BLaER1 treated with 17β-estradiol and CSF1 and Interleukin-3, amounts not matched to agents 10 nM and 100 nM (cell line): ENCODE data around the gene BCO2.

Experiments
- H3K27ac ChIP-seq, 11 experiments: shearing (Covaris generic); formaldehyde crosslinking; 2 replicates each; pipeline ENCODE4 v1.8.1; 2022
- H3K27me3 ChIP-seq, 11 experiments: shearing (Covaris generic); formaldehyde crosslinking; 2 replicates each; pipeline ENCODE4 v1.8.1; 2022
- H3K36me3 ChIP-seq, 11 experiments: shearing (Covaris generic); formaldehyde crosslinking; 2 replicates each; pipeline ENCODE4 v1.8.1; 2022
- H3K4me1 ChIP-seq, 10 experiments: shearing (Covaris generic); formaldehyde crosslinking; 2 replicates each; pipeline ENCODE4 v1.8.1; 2022
- H3K4me2 ChIP-seq, 11 experiments: shearing (Covaris generic); formaldehyde crosslinking; 2 replicates each; pipeline ENCODE4 v1.8.1; 2022
- H3K4me3 ChIP-seq, 10 experiments: shearing (Covaris generic); formaldehyde crosslinking; 2 replicates each; pipeline ENCODE4 v1.8.1; 2022
- H3K9ac ChIP-seq, 11 experiments: shearing (Covaris generic); formaldehyde crosslinking; 2 replicates each; pipeline ENCODE4 v1.8.1; 2022
- H3K9me3 ChIP-seq, 11 experiments: shearing (Covaris generic); formaldehyde crosslinking; replicated peaks in 1 of 11; 2 replicates each; pipeline ENCODE4 v1.8.1; 2022
- H4K20me1 ChIP-seq, 11 experiments: shearing (Covaris generic); formaldehyde crosslinking; 2 replicates each; pipeline ENCODE4 v1.8.1; 2022
- Cebpa-rat ChIP-seq, 11 experiments: shearing (Covaris generic); IDR thresholded peaks; 2 replicates each; pipeline ENCODE4 v1.8.1; 2022

BCO2 gene

DNA sequence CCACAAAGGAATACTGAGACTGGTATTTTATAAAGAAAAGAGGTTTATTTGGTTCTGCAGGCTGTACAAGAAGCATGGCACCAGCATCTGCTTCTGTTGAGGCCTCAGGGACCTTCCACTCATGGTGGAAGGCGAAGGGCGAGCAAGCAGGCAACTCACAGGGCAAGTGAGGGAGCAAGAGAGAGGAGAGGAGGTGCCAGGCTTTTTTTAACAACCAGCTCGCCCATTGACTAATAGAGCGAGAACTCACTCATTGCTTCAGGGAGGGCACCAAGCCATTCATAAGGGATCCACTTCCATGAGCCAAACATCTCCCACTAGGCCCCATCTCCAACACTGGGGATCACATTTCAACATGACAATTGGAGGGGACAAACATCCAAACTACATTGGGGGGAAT is 52.2 kb downstream of the BCO2 start:
- Histone ChIP-seq H3K27me3 (no peaks in the 10 kb centered on the region), H3K36me3 (peaks cover 29 to 45% (median 38%) of the 10 kb centered on the region in 11 experiments), H3K9me3 (no peaks in the 10 kb centered on the region), H3K27ac (peak overlapping the region in 2 of 11 experiments; percentile 89 to 92; a peak in 1 of 22 replicates), H4K20me1 (peaks cover 0 to 36% (median 0%) of the 10 kb centered on the region in 11 experiments; a peak in 6 of 22 replicates), H3K4me3 (peak overlapping the region; percentile 67 to 89 (median 82)), H3K4me2 (peak overlapping the region; percentile 90 to 98 (median 96)), H3K9ac (peak overlapping the region; percentile 86 to 91 (median 88)), H3K4me1 (peaks cover 14 to 17% (median 15%) of the 10 kb centered on the region in 10 experiments)
- TF ChIP-seq Cebpa-rat (IDR thresholded peaks at IDR 0.05): no peak

DNA sequence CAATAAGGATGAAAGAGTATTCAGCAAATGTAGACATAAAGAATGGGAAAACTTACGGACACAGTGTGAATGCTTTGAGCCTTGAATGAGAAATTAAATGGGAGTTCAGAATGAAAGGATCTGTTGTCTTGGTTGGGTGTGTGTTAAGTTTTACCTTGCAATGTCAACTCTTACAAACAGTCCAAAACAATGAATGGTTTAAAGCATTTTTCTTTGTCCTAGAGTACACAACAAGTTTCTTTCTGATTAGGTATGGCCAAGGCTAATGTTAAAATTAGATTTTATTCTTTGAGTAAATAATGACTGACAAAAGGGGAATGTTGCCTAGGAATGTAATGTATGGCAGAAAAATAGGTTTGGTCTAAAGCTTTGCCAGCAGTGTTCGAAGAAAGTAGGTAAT is 53.4 kb downstream of the BCO2 start:
- Histone ChIP-seq H3K36me3 (peaks cover 32 to 57% (median 50%) of the 10 kb centered on the region in 11 experiments), H3K9ac (no peak overlapping the region), H3K9me3 (no peaks in the 10 kb centered on the region), H3K4me3 (no peak overlapping the region), H3K4me1 (peaks cover 14 to 17% (median 15%) of the 10 kb centered on the region in 10 experiments), H4K20me1 (peaks cover 0 to 36% (median 0%) of the 10 kb centered on the region in 11 experiments; a peak in 6 of 22 replicates), H3K4me2 (peak overlapping the region in 1 of 11 experiments; percentile 90; a peak in 2 of 22 replicates), H3K27me3 (no peaks in the 10 kb centered on the region), H3K27ac (no peak overlapping the region)
- no peak for TF ChIP-seq Cebpa-rat (IDR thresholded peaks at IDR 0.05)

- H3K9me3 ChIP-seq: no peaks in the 10 kb centered on the region
- no peak overlapping the region for H3K4me3 ChIP-seq
- peaks cover 14 to 17% (median 15%) of the 10 kb centered on the region in 10 experiments for H3K4me1 ChIP-seq
- no peak overlapping the region for H3K27ac ChIP-seq
- H3K36me3 ChIP-seq: peaks cover 36 to 62% (median 54%) of the 10 kb centered on the region in 11 experiments
- H4K20me1 ChIP-seq: peaks cover 0 to 36% (median 0%) of the 10 kb centered on the region in 11 experiments; a peak in 6 of 22 replicates
- H3K27me3 ChIP-seq: no peaks in the 10 kb centered on the region
- no peak for TF ChIP-seq Cebpa-rat (IDR thresholded peaks at IDR 0.05)
- H3K4me2 ChIP-seq: no peak overlapping the region
- H3K9ac ChIP-seq: no peak overlapping the region
These were observed 53.8 kb downstream of the BCO2 start for GRCh38 chr11:112229159-112229558.

DNA sequence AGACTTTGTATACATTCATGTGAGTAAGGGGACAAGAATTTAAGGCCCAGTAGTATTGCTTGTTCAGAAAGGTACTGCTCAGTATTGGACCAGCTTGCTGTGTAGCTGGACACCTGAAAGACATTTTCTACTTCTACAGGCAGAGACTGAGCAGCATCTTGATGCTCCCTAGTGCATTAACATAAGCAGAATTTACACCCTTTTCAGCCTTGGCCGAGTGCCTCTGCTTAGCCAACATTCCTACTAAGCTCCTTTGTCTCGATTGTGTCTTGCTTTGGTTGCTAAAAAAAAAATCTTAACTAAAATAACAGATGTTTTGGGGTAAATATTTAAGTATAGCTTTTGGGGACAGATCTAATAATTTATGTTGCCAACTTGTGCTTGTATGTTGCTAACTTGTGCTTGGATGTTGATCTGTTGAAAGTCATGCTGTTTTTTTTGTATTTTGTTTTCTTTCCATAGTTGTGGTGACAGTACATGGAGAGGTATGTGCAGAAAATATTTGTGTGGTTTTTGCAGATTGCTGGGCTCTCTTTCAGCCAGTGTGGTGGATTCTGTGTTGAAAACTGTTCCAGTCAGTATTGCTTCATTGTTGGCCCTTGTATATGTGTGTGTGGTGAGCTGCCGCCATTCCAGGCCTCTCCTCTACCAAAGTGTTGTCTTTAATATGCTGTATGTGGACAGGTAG is 54.6 kb downstream of the BCO2 start:
- Histone ChIP-seq H3K9me3 (no peaks in the 10 kb centered on the region), H3K36me3 (peaks cover 42 to 69% (median 59%) of the 10 kb centered on the region in 11 experiments), H3K4me3 (no peak overlapping the region), H3K27me3 (no peaks in the 10 kb centered on the region), H3K9ac (no peak overlapping the region), H3K27ac (no peak overlapping the region), H4K20me1 (peaks cover 0 to 36% (median 0%) of the 10 kb centered on the region in 11 experiments; a peak in 6 of 22 replicates), H3K4me1 (peaks cover 14 to 17% (median 15%) of the 10 kb centered on the region in 10 experiments), H3K4me2 (no peak overlapping the region)
- no peak for TF ChIP-seq Cebpa-rat (IDR thresholded peaks at IDR 0.05)

DNA sequence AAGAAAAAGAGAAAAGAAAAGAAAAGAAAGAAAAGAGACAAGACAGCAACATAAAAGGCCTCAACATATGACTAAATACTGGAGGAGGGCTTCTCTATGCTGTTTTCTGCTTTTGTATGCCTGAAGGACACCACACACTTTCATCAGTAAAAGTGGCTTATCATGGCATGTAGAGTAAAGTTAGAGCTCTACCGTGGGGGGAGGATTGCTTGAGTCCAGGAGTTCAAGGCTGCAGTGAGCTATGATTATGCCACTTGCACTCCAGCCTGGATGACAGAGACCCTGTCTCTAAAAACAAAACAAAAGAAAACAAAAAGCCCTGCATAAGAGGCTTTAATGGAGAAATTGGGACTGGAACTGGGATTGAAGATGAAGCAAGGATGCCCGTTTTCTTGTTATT is 56.6 kb downstream of the BCO2 start:
- TF ChIP-seq Cebpa-rat (IDR thresholded peaks at IDR 0.05): no peak
- no peak overlapping the region for H3K4me3 ChIP-seq
- no peak overlapping the region for H3K27ac ChIP-seq
- peaks cover 62 to 87% (median 80%) of the 10 kb centered on the region in 11 experiments for H3K36me3 ChIP-seq
- no peak overlapping the region for H3K4me2 ChIP-seq
- no peaks in the 10 kb centered on the region for H3K9me3 ChIP-seq
- 0 out of 22 replicates have a peak overlapping the region, but pooled peaks of 1 of the 11 experiments have one; percentile 5 for H3K9ac ChIP-seq
- no peaks in the 10 kb centered on the region for H3K27me3 ChIP-seq
- peaks cover 9 to 17% (median 15%) of the 10 kb centered on the region in 10 experiments for H3K4me1 ChIP-seq
- peaks cover 0 to 38% (median 0%) of the 10 kb centered on the region in 11 experiments; a peak in 6 of 22 replicates for H4K20me1 ChIP-seq

DNA sequence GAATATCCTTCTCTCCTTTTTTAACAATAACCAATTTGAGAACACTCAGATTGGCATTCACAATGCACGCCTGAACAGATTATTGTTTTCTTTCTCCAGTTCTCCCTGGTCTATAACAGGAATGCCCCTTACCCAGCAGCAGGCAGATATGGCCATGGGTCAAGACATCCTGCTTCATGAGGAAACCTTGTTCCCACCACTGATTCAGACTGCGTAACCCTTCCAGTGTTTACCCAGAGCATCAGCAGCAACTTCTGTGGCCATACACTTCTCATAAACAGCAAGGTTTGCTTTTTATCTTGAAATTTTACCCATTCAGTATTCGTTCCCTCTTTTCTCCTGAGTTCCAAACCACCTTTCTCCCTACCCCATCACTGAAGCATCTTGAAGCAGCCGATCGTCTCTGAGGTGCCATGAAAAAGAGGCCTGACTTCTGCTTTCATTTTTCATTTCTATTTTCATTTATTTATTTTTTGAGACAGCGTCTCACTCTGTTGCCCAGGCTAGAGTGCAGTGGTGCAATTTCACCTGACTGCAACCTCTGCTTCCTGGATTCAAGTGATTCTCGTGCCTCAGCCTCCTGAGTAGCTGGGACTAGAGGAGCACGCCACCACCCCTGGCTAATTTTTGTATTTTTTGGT is 60.6 kb downstream of the BCO2 start:
- H3K9me3 ChIP-seq: no peaks in the 10 kb centered on the region
- no peak for TF ChIP-seq Cebpa-rat (IDR thresholded peaks at IDR 0.05)
- H4K20me1 ChIP-seq: peaks cover 0 to 13% (median 0%) of the 10 kb centered on the region in 11 experiments; a peak in 2 of 22 replicates
- H3K4me1 ChIP-seq: no peaks in the 10 kb centered on the region
- no peak overlapping the region for H3K4me3 ChIP-seq
- H3K4me2 ChIP-seq: no peak overlapping the region
- no peak overlapping the region for H3K27ac ChIP-seq
- H3K9ac ChIP-seq: no peak overlapping the region
- no peaks in the 10 kb centered on the region for H3K27me3 ChIP-seq
- peaks cover 72 to 97% (median 91%) of the 10 kb centered on the region in 11 experiments for H3K36me3 ChIP-seq

- no peak for TF ChIP-seq Cebpa-rat (IDR thresholded peaks at IDR 0.05)
- no peak overlapping the region for H3K9ac ChIP-seq
- H3K27me3 ChIP-seq: no peaks in the 10 kb centered on the region
- peaks cover 0 to 8% (median 0%) of the 10 kb centered on the region in 11 experiments; a peak in 1 of 22 replicates for H4K20me1 ChIP-seq
- H3K4me1 ChIP-seq: no peaks in the 10 kb centered on the region
- H3K36me3 ChIP-seq: peaks cover 83 to 100% (median 95%) of the 10 kb centered on the region in 11 experiments
- no peak overlapping the region for H3K4me2 ChIP-seq
- H3K4me3 ChIP-seq: no peak overlapping the region
- H3K9me3 ChIP-seq: peaks cover 0 to 4% (median 0%) of the 10 kb centered on the region in 11 experiments; a peak in 2 of 22 replicates
- no peak overlapping the region for H3K27ac ChIP-seq
These were observed 62.1 kb downstream of the BCO2 start for GRCh38 chr11:112237451-112237850.

- no peak overlapping the region for H3K27ac ChIP-seq
- TF ChIP-seq Cebpa-rat (IDR thresholded peaks at IDR 0.05): no peak
- no peak overlapping the region for H3K4me2 ChIP-seq
- no peaks in the 10 kb centered on the region for H3K27me3 ChIP-seq
- H3K4me1 ChIP-seq: no peaks in the 10 kb centered on the region
- H4K20me1 ChIP-seq: peaks cover 0 to 8% (median 0%) of the 10 kb centered on the region in 11 experiments; a peak in 1 of 22 replicates
- H3K9me3 ChIP-seq: peaks cover 0 to 7% (median 0%) of the 10 kb centered on the region in 11 experiments; a peak in 2 of 22 replicates
- no peak overlapping the region for H3K4me3 ChIP-seq
- H3K36me3 ChIP-seq: peaks cover 83 to 100% (median 94%) of the 10 kb centered on the region in 11 experiments
- no peak overlapping the region for H3K9ac ChIP-seq
These were observed 62.7 kb downstream of the BCO2 start for GRCh38 chr11:112238041-112238440.

GRCh38 chr11:112241486-112241885 is 66.2 kb downstream of the BCO2 start:
- Histone ChIP-seq H3K27ac (no peak overlapping the region), H3K27me3 (no peaks in the 10 kb centered on the region)
- no peak for TF ChIP-seq Cebpa-rat (IDR thresholded peaks at IDR 0.05)

More at GRCh38 chr11:112241486-112241885, 66.2 kb downstream of the BCO2 start:
- peaks cover 61 to 78% (median 70%) of the 10 kb centered on the region in 11 experiments for H3K36me3 ChIP-seq
- no peaks in the 10 kb centered on the region for H3K4me1 ChIP-seq
- peaks cover 0 to 8% (median 0%) of the 10 kb centered on the region in 11 experiments; a peak in 1 of 22 replicates for H4K20me1 ChIP-seq
- no peak overlapping the region for H3K4me2 ChIP-seq
- peaks cover 0 to 12% (median 0%) of the 10 kb centered on the region in 11 experiments; a peak in 4 of 22 replicates for H3K9me3 ChIP-seq
- H3K9ac ChIP-seq: no peak overlapping the region
- H3K4me3 ChIP-seq: no peak overlapping the region
